CD4-positive, alpha-beta T cell treated with Interleukin-21 for 1 hour (primary cell): Measurements from ENCODE around the gene LDLRAD4.

ENCODE experiments used
- DNase-seq: peaks from one replicate; pipeline ENCODE4 v3.0.0-alpha.2; 2020

The LDLRAD4 gene

DNA sequence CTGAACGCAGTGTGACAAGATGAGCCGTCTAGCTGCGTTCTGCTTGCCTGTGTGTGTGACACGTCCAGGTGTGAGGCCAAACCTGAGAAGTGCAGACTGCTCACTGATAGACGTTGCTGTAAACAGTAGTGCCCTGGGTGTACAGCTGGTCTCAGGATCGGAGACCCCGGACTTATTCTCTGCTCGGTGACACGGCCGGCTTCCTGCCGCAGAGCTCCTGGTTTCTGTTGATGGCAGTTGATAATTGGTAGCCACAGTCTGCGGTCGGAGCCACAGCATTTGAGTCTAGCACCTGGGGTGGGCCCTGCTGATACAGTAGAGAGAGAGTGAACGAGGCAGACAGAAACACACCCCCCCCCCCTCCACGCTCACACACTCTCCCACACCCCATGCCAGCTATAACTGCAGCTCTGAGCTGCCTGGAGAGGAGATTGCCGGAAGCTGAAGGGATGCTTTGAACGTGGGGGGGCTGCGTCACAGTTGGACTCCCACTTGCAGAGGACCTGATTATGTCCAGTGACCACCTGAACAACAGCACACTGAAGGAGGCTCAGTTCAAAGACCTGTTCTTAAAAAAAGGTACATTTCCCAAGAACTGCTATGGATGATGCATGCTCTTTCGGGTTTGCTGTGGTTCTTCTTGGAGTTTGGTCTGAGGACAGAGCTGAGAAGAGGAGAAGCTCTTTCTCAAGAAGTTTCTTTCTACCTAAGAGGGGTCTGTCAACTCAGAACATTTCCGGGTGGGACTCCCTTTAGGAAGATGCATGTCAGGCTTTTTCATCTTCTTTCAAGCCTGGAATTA lies 393.8 kb downstream of the LDLRAD4 start:
- peak; percentile 79 for DNase-seq

DNA sequence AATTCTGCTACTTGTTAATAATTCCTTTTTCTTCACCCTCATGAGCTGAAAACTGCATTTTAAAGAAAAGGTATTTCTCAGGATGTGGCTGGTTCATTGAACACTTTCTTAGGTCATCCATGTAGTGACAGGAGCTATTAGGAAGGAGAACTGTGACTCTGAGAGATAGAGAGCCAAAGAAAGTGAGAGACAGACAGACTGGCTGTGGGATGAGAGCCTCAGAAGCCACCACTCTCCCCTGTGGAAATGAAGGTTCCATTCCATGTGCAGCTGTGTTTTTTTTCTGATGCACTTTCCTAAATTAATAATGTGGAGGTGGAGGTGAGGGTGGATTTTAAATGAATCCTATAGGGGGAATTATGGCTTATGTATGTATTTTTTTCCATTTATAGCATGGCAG lies 394.5 kb downstream of the LDLRAD4 start:
- no peak for DNase-seq

GRCh38 chr18:13613591-13614501 lies 395.3 kb downstream of the LDLRAD4 start:
- peak; percentile 33 for DNase-seq

DNA sequence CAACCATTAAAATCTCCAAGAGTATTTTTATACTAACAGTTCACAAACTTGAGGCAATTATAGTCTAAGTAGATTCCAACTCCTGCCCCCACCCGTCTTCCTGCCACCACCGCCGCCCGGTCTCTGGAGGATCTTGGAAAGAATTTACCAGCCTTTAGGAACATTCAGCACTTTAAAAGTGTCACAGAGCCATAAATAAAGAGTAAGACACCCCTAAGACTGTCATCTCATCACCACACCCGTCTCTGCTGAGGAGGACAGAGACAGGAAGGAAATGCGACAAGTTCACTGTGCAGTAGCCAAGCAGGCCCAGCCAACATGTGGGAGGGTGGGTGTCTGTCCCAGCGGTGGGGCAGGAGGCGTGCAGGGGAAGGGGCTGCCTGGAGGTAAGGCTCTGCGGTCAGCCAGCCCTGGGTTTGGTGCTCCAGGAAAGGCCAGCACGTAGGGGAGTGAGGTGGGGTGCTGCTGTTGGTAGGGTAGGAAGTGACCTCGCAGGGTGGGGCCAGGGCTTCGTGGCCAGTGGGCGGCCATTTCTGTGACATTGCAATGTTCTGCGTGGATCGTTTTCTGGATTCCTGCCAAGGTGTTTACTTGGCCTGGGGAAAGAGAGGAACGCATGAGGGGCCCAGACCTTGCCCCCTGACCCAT lies 396.2 kb downstream of the LDLRAD4 start:
- peak; percentile 50 for DNase-seq

DNA sequence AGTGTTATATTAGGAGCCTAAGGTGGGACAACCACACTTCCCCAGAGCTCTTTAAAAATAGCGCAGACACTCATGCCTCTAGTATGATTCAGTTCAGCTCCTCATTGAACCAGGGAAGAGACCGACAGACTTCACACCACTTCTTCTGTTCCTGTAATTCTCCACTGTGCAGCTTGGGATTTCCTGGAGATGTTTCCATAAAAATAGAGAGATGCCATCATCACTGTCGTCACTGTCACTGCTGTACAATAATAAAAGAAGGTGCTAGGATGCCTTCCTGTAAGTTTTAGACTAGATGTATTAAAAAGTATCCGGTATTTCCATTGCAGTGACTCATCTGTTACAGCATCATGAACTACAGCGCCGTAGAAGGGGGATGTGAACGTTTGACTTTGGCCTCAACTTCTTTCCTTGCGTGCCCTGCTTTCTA lies 396.9 kb downstream of the LDLRAD4 start:
- no peak for DNase-seq

DNA sequence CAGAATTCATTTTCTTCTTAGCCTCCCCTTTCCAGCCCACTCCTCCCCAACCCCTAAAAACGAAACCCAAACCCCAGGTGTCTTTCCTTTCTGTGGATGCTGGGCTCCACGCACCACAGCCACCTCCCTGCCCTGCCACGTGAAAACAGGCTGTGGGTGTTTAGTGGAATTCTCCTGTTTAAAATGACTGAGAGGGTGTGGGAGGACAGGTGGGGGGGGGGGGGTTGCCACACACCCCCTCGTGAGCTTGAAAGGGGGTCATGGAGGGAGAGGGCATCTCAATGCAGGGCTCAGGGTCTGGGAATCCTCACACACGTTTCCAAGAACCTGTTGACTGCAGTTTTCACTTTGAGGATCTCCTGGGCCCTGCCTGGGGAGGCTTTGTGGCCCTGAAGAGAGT lies 397.5 kb downstream of the LDLRAD4 start:
- DNase-seq = no peak

DNA sequence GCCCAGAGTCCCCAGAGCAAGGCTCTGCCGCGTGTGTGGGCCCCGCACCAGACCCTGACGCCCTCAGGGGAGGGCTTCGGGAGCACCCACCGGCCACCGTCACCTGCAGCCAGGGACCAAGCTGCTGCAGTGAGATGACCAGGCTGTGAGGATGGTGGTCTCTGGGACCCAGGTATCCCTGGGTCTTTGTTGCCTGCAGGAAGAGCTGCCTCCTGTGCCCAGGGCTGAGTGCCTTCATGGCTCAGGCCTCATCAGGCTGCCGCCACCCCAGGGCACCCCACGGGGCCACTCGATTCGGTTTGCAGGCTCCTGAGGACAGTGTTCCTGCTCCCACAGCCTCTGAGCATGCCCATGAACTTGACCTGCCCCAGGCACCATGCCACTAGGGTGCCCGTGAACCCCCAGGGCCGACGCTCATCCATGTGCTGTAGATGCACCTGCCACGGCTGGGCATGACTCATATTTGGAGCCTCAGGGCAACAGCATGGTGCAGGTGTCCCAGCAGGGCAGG lies 398.0 kb downstream of the LDLRAD4 start:
- no peak for DNase-seq

DNA sequence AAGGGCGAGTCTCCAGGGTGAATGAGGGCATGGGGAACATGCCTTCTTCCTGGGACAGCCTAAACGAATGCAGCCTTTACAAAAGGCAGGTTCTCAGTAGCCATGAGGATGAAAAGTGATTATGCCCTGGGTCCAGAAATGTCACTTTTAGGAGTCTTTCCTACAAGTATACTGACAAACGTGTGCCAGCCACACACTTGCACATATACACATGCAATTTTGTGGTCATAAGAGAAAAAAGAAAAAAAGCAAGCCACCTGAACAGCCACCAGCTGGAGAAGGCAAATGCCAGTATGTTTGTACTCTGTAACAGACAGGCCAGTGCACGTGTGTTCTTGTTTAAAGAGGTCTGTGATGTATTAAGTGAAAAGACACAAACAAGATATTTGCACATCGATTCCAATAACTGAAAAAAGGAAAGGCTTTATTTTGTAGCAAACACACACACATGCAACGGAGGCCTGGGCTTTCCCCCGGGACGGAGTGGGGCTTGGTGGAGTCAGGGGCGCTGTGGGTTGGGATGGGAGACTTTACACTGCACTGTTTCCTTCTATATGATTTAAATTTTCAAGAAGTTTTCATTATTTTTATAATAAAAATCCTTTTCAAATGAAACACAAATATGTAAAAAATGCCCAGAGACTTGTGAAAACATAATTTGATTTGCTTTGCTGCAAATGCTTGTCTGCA lies 399.4 kb downstream of the LDLRAD4 start:
- no peak for DNase-seq

DNA sequence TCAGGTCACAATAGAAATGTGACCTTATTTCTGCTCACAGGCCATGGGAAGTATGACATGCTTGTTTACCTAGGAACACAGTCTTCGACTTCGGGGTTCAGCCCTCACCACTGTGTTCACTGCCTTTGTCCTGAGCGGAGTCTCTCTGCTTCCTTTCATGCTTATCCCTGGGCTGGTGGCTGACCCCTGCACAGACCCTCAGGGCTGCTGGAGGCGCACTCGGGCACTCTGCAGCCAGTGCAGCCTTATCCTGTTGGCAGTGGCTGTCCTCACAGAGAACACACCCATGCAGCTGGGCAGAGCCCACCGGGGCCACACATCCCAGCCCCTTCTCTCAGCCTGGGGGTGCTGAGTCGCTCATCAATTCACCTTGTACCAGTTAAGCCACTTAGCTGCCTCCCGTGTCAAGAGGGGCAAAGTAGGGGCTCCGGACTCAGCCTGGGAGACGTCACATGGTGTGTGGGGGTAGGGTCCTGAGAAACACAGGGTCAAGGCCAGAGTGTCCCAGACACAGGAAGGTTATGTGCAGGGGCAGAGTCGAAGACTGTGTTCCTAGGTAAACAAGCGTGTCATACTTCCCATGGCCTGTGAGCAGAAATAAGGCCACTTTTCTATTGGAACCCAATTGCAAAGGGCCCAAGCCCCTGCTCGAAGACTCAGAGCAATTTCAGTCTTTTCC lies 400.3 kb downstream of the LDLRAD4 start:
- DNase-seq = no peak

GRCh38 chr18:13619505-13620205 lies 401.1 kb downstream of the LDLRAD4 start:
- no peak for DNase-seq

- DNase-seq = no peak
These were observed 401.7 kb downstream of the LDLRAD4 start for GRCh38 chr18:13620206-13620672.

DNA sequence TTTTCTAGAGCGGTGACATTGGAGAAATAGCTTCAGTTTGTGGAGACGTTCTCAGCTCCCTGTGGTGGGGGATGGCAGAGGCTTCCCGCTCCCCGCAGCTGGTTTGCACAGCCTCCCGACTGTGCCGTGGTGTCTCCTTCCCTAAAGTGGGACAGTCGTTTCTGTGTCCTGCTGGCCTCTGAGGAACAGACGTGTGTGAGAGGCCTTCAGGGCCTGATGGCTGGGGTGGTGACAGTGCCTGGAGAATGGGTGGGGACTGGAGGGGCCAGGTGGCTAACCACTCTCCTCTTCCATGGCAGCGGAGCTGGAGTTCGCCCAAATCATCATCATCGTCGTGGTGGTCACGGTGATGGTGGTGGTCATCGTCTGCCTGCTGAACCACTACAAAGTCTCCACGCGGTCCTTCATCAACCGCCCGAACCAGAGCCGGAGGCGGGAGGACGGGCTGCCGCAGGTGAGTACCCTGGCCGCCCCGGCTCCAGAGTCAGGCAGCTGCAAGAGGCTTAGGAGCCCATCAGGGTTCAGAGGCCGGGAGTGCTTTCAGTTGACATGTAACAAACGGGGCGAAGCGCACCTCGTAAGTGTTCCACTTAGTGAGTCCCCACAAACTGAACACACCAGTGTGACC lies 402.4 kb downstream of the LDLRAD4 start:
- DNase-seq = no peak

DNA sequence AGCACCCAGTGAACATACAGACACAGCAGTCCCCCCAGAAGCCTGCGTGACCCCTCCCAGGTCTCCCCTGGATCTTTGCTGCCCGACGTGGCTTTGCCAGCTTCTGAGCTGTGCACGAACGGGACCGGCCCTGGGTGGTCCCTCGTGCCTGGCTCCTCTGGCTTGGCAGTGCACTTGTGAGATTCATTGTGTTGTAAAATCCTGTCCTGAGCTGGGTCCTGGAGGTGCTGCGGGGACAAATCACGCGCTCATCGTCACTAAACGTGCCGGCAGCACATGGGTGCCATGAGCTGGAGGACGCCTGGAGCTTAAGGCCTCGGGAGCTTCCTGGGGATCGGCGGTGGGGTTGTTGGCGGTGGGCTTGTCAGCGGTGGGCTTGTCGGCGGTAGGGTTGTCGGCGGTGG lies 402.9 kb downstream of the LDLRAD4 start:
- DNase-seq = no peak

- DNase-seq = no peak
These were observed 403.5 kb downstream of the LDLRAD4 start for GRCh38 chr18:13621886-13622619.

GRCh38 chr18:13622751-13623150 lies 404.2 kb downstream of the LDLRAD4 start:
- no peak for DNase-seq

DNA sequence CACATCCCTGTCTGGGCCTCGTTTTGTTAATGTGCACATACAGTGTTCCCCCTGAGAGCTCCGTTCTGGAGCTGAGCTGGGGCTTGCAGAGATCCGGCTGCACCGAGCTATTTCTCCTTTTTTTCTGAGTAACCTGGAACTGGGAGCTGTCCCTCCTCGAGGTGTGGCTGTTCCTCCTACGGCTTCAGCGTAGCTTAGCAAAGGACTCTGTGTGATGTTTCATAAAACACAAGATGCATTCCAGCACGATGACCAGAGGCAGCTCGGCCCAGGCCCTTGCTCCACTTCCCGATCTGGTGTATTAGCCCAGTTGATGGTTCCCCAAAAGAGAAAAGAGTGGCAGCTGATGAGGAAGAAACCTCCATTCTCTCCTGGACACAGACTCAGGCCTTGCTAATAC lies 404.8 kb downstream of the LDLRAD4 start:
- no peak for DNase-seq

- no peak for DNase-seq
These were observed 405.3 kb downstream of the LDLRAD4 start for GRCh38 chr18:13623871-13624270.

DNA sequence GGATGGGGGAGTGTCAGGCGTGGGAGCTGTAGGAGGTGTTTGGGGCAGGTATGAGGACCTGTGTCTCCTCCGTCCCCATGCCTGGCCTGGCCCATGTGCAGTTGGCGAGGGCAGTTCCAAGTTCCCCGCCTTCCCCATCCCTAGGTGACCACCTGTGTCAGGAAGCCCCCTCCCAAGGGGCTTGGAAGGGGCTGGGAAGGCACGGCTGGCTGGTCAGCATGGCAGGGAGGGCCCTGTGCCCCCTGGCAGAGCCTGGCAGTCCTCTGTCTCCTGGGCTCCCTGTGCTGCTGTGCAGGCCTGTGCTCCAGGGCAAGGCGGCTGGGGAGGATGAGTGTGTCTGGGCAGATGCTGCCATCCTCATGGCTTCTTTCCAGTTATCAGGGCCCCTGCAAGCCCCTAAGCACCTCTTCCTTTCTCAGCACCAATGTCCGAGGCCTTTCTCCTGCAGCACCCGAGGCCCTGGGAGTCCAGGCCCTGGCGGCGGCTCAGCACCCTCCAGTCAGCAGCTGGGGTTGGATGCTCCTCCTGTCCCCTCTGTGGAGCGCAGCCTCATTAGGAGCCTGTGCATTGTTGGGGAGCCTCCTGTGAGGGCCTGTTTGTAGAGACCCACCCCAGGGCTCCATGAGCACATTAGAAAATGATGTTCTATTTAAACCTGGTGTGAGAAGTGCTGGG lies 406.1 kb downstream of the LDLRAD4 start:
- DNase-seq = no peak

GRCh38 chr18:13625355-13625754 lies 406.8 kb downstream of the LDLRAD4 start:
- no peak for DNase-seq
